HepG2 (cell line): ENCODE results near the gene DCTN2. TPM values are rescaled to one million over a fixed set of nuclear protein-coding genes. Genes with fewer than 3 reads are reported as not detected.
A peak's percentile ranks its signal among the peaks of the same experiment; 100 is the strongest.

Experiments used
- ATAC-seq: fragments of 200-7000 bp; cut with Tn5 transposase; 3 replicates; pipeline ENCODE4 v1.9.1; 2020; ENCODE audit warnings: mild to moderate bottlenecking, moderate library complexity
- BruUV-seq: library from RNA; stranded (reverse); fragments of 400-500 nt; replicated peaks from 2 replicates; lab custom pipeline; 2021; lab: Mats Ljungman, UMichigan
- CTCF ChIA-PET: fragments of 300-600 bp; formaldehyde crosslinking; extraction: SDS; loops from one replicate; lab custom pipeline; 2021; ENCODE audit warnings: low total read pairs, inconsistent platforms, low intra/inter-chr PET ratio; lab: Yijun Ruan, JAX
- POLR2A ChIA-PET: fragments of 350-600 bp; sonication (Branson Sonifier 250); formaldehyde crosslinking; loops from one replicate; lab custom pipeline; 2020; ENCODE audit warnings: antibody characterized with exemption, inconsistent platforms; lab: Yijun Ruan, JAX
- DNase-seq: peaks from one replicate; pipeline ENCODE4 v3.0.0-alpha.2; 2015; ENCODE audit warnings: low spot score
- FAIRE-seq: peaks from 3 replicates; lab custom pipeline; 2011; peaks lifted over from hg19 to GRCh38; lab: Jason Lieb, UNC
- H2AFZ ChIP-seq: one replicate; pipeline ENCODE4 v1.6.1; 2011; ENCODE audit warnings: low read length, inconsistent platforms
- H3K27ac ChIP-seq: fragments of 300-600 bp; 3 replicates; pipeline ENCODE4 v1.8.0; 2011; ENCODE audit warnings: mixed run types, mild to moderate bottlenecking, mixed read lengths, low read length, inconsistent platforms; ENCODE audit not compliant: insufficient read depth; ENCODE audit errors: extremely low read length
- H3K27me3 ChIP-seq, 2 experiments: fragments of 200-600 bp in 1 of 2; 2 replicates in 1 of 2; 3 replicates in 1 of 2; pipeline versions ENCODE4 v1.6.0 to v1.8.0; 2011; ENCODE audit warnings: low read length in 2 of 2, mild to moderate bottlenecking in 2 of 2, moderate library complexity in 2 of 2, inconsistent platforms in 1 of 2; ENCODE audit not compliant: insufficient read depth in 2 of 2, control insufficient read depth in 1 of 2
- H3K36me3 ChIP-seq, 2 experiments: fragments of 200-600 bp in 1 of 2; replicated peaks in 1 of 2; 2 replicates in 1 of 2; 3 replicates in 1 of 2; pipeline versions ENCODE4 v1.5.1 to v1.8.0; 2011; ENCODE audit warnings: low read length in 2 of 2, inconsistent platforms in 1 of 2; ENCODE audit not compliant: insufficient read depth in 2 of 2, control insufficient read depth in 1 of 2
- H3K4me1 ChIP-seq: 2 replicates; pipeline ENCODE4 v1.5.1; 2012; ENCODE audit warnings: low read length, inconsistent platforms; ENCODE audit not compliant: insufficient read depth
- H3K4me2 ChIP-seq: 2 replicates; pipeline ENCODE4 v1.6.0; 2011; ENCODE audit warnings: low read depth, low read length, inconsistent platforms
- H3K4me3 ChIP-seq, 3 experiments: fragments of 200-600 bp in 1 of 3; sonication (generic), shearing (Covaris generic) in 1 of 3; replicated peaks in 1 of 3; 2 replicates each; pipeline ENCODE4 v1.5.1; 2011 to 2016; ENCODE audit warnings: low read length in 3 of 3, inconsistent platforms in 2 of 3, low read depth in 2 of 3, mild to moderate bottlenecking in 2 of 3, control low read depth in 1 of 3, mixed read lengths in 1 of 3; ENCODE audit not compliant: insufficient read depth in 1 of 3
- H3K79me2 ChIP-seq: one replicate; pipeline ENCODE4 v1.6.1; 2011; ENCODE audit warnings: low read length, inconsistent platforms; ENCODE audit not compliant: insufficient read depth
- H3K9ac ChIP-seq: 2 replicates; pipeline ENCODE4 v1.6.0; 2011; ENCODE audit warnings: mild to moderate bottlenecking, low read depth, low read length, inconsistent platforms; ENCODE audit not compliant: insufficient read depth
- H3K9me3 ChIP-seq: 2 replicates; pipeline ENCODE4 v1.5.1; 2012; ENCODE audit warnings: mild to moderate bottlenecking, low read length
- H4K20me1 ChIP-seq: 2 replicates; pipeline ENCODE4 v1.6.0; 2011; ENCODE audit warnings: inconsistent platforms, mild to moderate bottlenecking, low read length, moderate library complexity; ENCODE audit not compliant: insufficient read depth
- CHD4 ChIP-seq: fragments of 200-600 bp; sonication (generic); IDR thresholded peaks from 2 replicates; pipeline ENCODE4 v1.7.0; 2017; ENCODE audit warnings: mild to moderate bottlenecking, low read length, borderline replicate concordance
- FIP1L1 ChIP-seq: fragments of 200-400 bp; formaldehyde crosslinking; IDR thresholded peaks from 2 replicates; pipeline ENCODE4 v1.6.1; 2018; ENCODE audit warnings: low read depth, mild to moderate bottlenecking, low read length, moderate library complexity, borderline replicate concordance; ENCODE audit not compliant: insufficient read depth
- MIER2 ChIP-seq: IDR thresholded peaks from 2 replicates; pipeline ENCODE4 v1.6.1; 2016; ENCODE audit warnings: missing biosample characterization, missing genetic modification reagents
- PRDM10 ChIP-seq: sonication (generic); formaldehyde crosslinking; IDR thresholded peaks from 2 replicates; pipeline ENCODE4 v1.4.0; 2020; ENCODE audit warnings: low read depth, missing genetic modification reagents
- ZBTB26 ChIP-seq: IDR thresholded peaks from 2 replicates; pipeline ENCODE4 v1.6.1; 2016; ENCODE audit warnings: missing compliant biosample characterization, missing genetic modification reagents, borderline replicate concordance
- ZFX ChIP-seq: sonication (generic); formaldehyde crosslinking; IDR thresholded peaks from 2 replicates; pipeline ENCODE4 v1.4.0; 2020; ENCODE audit warnings: mild to moderate bottlenecking, low read depth, missing genetic modification reagents, moderate library complexity
- ZMYM3 ChIP-seq: sonication (generic); formaldehyde crosslinking; IDR thresholded peaks from 2 replicates; pipeline ENCODE4 v1.5.1; 2020; ENCODE audit warnings: mild to moderate bottlenecking, missing genetic modification reagents
- whole genome bisulfite sequencing: methylation state at CpG from one replicate; pipeline ENCODE4 v1.1.6; 2017; ENCODE audit warnings: low lambda C conversion rate; 5-methylcytosine and 5-hydroxymethylcytosine counted together
- in situ Hi-C: cut with HindIII; loops from 2 replicates; pipeline ENCODE4 v1.10.0; 2017; ENCODE audit warnings: low pct_unique_long_range_greater_than_20kb; ENCODE audit not compliant: extremely low pct_ligation_motif_present
- intact Hi-C: fragments of 100-400 bp; cut with micrococcal nuclease; formaldehyde crosslinking; loops from one replicate; pipeline ENCODE4 v1.10.0; 2022; ENCODE audit not compliant: unreplicated experiment
- polyA plus RNA-seq, 8 experiments: library from polyadenylated mRNA; depleted of rRNA in 3 of 8; stranded (reverse) in 7 of 8; unstranded in 1 of 8; fragments of >200 nt; fragmentation: Illumina TruSeq in 4 of 8; extraction: Trizol in 4 of 8; gene quantifications; 2 replicates each; pipeline versions ENCODE4 v1.2.1 to v1.2.3, GENCODE V29; 2011 to 2016; ENCODE audit warnings: low read depth in 4 of 8, missing spikeins in 1 of 8, mixed read lengths in 1 of 8; ENCODE audit not compliant: insufficient read depth in 1 of 8
- total RNA-seq, 5 experiments: library from RNA; depleted of rRNA; stranded (reverse); fragments of >200 nt; fragmentation: Illumina TruSeq; extraction: Trizol; gene quantifications; 2 replicates each; pipeline ENCODE4 v1.2.3, GENCODE V29; 2016; ENCODE audit warnings: low read depth in 1 of 5
- TF ChIP-seq, protein P1 (sequence below): sonication (generic); formaldehyde crosslinking; IDR thresholded peaks from 2 replicates; pipeline ENCODE4 v1.4.0; 2020; ENCODE audit warnings: missing genetic modification reagents, borderline replicate concordance
- TF ChIP-seq, protein P2 (sequence below): IDR thresholded peaks from 2 replicates; pipeline ENCODE4 v1.6.1; 2018; ENCODE audit warnings: missing genetic modification reagents
- TF ChIP-seq, protein P3 (sequence below): IDR thresholded peaks from 2 replicates; pipeline ENCODE4 v1.4.0; 2020; ENCODE audit warnings: mild to moderate bottlenecking, missing genetic modification reagents

The DCTN2 gene
- total and polyA plus RNA-seq, 2 of the 13 experiments (the other 11 are each of a cell fraction or from before 2014, with no cell fraction given): 72.0 to 77.4 TPM

DNA sequence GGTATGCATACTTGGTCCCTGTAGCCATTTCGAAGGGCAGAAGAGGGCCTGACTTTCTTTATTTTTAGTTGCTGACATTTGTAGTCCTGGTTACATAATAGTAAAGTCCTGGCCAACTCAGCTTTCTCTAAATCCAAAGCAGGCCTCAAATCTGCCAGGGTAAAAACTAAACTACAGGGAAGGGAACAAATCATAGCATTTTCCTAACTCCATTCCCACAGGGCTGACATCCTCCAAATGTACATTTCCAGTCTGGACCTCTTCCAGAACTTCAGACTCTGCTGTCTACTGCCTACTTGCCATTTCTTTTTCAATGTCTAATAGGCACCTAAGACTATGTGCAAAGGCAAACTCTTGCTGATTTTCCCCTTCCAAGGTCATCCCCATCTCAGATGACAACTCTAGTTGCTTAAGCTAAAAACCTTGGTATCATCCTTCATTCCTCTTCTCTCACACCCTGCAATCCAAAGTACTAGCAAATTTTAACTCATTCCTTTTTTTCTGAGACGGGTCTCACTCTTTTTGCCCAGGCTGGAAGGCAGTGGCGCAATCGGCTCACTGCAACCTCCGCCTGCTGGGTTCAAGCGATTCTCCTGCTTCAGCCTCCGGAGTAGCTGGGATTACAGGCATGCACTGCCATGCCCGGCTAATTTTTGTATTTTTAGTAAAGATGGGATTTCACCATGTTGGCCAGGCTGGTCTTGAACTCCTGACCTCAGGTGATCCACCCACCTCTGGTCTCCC lies 28.6 kb downstream of the DCTN2 start:
- Histone ChIP-seq H3K9ac (peak overlapping the region; percentile 100; the same call in 1 of the 2 replicates), H4K20me1 (peaks cover 35% of the 10 kb centered on the region), H3K4me1 (peaks cover 31% of the 10 kb centered on the region), H3K9me3 (no peaks in the 10 kb centered on the region), H3K4me3 (peak overlapping the region; percentile 70 to 99 (median 97)), H3K79me2 (peaks cover 27% of the 10 kb centered on the region), H3K4me2 (peak overlapping the region; percentile 85), H3K27ac (peak overlapping the region; percentile 97), H3K27me3 (no peaks in the 10 kb centered on the region; a peak in 1 of 5 replicates), H3K36me3 (peaks cover 18 to 40% of the 10 kb centered on the region in 2 experiments), H2AFZ (no peak overlapping the region)
- ATAC-seq (no peak), DNase-seq (no peak), FAIRE-seq (no peak)
- in situ Hi-C loops (no loop called here), intact Hi-C loops (no loop called here)
- CTCF ChIA-PET: no interaction called here
- POLR2A ChIA-PET: interaction anchor here (1.0 to 7.8 kb wide), 8 partner anchors 14 to 73 kb away, joined by 3 to 90 read pairs (median 10); partner anchors contain the start of genes DCTN2, INHBE and PIP4K2C
- WGBS: 67% methylated on average over 8 of the region's 8 CpGs
- BruUV-seq: no TSS peak
- TF ChIP-seq ZMYM3 (CRISPR knock-in tag): no peak
- TF ChIP-seq, protein P1, sequence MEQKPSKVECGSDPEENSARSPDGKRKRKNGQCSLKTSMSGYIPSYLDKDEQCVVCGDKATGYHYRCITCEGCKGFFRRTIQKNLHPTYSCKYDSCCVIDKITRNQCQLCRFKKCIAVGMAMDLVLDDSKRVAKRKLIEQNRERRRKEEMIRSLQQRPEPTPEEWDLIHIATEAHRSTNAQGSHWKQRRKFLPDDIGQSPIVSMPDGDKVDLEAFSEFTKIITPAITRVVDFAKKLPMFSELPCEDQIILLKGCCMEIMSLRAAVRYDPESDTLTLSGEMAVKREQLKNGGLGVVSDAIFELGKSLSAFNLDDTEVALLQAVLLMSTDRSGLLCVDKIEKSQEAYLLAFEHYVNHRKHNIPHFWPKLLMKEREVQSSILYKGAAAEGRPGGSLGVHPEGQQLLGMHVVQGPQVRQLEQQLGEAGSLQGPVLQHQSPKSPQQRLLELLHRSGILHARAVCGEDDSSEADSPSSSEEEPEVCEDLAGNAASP: no peak
- no peak for TF ChIP-seq ZBTB26
- no peak for TF ChIP-seq FIP1L1
- no peak for TF ChIP-seq PRDM10 (CRISPR knock-in tag)
- TF ChIP-seq ZFX (CRISPR knock-in tag): no peak
- TF ChIP-seq, protein P2, sequence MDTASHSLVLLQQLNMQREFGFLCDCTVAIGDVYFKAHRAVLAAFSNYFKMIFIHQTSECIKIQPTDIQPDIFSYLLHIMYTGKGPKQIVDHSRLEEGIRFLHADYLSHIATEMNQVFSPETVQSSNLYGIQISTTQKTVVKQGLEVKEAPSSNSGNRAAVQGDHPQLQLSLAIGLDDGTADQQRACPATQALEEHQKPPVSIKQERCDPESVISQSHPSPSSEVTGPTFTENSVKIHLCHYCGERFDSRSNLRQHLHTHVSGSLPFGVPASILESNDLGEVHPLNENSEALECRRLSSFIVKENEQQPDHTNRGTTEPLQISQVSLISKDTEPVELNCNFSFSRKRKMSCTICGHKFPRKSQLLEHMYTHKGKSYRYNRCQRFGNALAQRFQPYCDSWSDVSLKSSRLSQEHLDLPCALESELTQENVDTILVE (CRISPR knock-in tag): peak; percentile 19; the same call in 1 of the 2 replicates
- no peak for TF ChIP-seq CHD4
- no peak for TF ChIP-seq MIER2
- TF ChIP-seq, protein P3, sequence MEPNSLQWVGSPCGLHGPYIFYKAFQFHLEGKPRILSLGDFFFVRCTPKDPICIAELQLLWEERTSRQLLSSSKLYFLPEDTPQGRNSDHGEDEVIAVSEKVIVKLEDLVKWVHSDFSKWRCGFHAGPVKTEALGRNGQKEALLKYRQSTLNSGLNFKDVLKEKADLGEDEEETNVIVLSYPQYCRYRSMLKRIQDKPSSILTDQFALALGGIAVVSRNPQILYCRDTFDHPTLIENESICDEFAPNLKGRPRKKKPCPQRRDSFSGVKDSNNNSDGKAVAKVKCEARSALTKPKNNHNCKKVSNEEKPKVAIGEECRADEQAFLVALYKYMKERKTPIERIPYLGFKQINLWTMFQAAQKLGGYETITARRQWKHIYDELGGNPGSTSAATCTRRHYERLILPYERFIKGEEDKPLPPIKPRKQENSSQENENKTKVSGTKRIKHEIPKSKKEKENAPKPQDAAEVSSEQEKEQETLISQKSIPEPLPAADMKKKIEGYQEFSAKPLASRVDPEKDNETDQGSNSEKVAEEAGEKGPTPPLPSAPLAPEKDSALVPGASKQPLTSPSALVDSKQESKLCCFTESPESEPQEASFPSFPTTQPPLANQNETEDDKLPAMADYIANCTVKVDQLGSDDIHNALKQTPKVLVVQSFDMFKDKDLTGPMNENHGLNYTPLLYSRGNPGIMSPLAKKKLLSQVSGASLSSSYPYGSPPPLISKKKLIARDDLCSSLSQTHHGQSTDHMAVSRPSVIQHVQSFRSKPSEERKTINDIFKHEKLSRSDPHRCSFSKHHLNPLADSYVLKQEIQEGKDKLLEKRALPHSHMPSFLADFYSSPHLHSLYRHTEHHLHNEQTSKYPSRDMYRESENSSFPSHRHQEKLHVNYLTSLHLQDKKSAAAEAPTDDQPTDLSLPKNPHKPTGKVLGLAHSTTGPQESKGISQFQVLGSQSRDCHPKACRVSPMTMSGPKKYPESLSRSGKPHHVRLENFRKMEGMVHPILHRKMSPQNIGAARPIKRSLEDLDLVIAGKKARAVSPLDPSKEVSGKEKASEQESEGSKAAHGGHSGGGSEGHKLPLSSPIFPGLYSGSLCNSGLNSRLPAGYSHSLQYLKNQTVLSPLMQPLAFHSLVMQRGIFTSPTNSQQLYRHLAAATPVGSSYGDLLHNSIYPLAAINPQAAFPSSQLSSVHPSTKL (CRISPR knock-in tag): no peak
